H9 (cell line): ENCODE data around the gene HS3ST3B1. TPM values are rescaled to one million over a fixed set of nuclear protein-coding genes. Genes with fewer than 3 reads are reported as not detected.

Source experiments
- DNase-seq: peaks from one replicate; pipeline ENCODE4 v3.0.0-alpha.2; 2017
- H2AFZ ChIP-seq: one replicate; pipeline ENCODE4 v1.6.1; 2013; ENCODE audit warnings: mild to moderate bottlenecking, low read length, control low read depth, moderate library complexity
- H2AK5ac ChIP-seq: 2 replicates; pipeline ENCODE4 v1.6.1; 2013; ENCODE audit warnings: low read length, control low read depth, mixed read lengths; ENCODE audit not compliant: insufficient read length
- H2BK120ac ChIP-seq: one replicate; pipeline ENCODE4 v1.6.1; 2013; ENCODE audit warnings: low read depth, mild to moderate bottlenecking, low read length, control low read depth, inconsistent platforms; ENCODE audit not compliant: poor library complexity, severe bottlenecking
- H2BK12ac ChIP-seq: 2 replicates; pipeline ENCODE4 v1.6.1; 2013; ENCODE audit warnings: low read length, control low read depth, mixed read lengths, low read depth; ENCODE audit not compliant: insufficient read length
- H2BK15ac ChIP-seq: 2 replicates; pipeline ENCODE4 v1.6.1; 2013; ENCODE audit warnings: low read depth, low read length, control low read depth
- H2BK20ac ChIP-seq: one replicate; pipeline ENCODE4 v1.6.1; 2013; ENCODE audit warnings: low read depth, mild to moderate bottlenecking, low read length, control low read depth, inconsistent platforms; ENCODE audit not compliant: poor library complexity, severe bottlenecking
- H2BK5ac ChIP-seq: 2 replicates; pipeline ENCODE4 v1.6.1; 2013; ENCODE audit warnings: low read length, control low read depth, mixed read lengths; ENCODE audit not compliant: insufficient read length
- H3K14ac ChIP-seq: 2 replicates; pipeline ENCODE4 v1.6.1; 2013; ENCODE audit warnings: low read length, control low read depth; ENCODE audit not compliant: insufficient read depth
- H3K18ac ChIP-seq: 2 replicates; pipeline ENCODE4 v1.6.1; 2013; ENCODE audit warnings: low read depth, mild to moderate bottlenecking, mixed read lengths, low read length, control low read depth; ENCODE audit not compliant: insufficient read length
- H3K23ac ChIP-seq: 2 replicates; pipeline ENCODE4 v1.6.1; 2013; ENCODE audit warnings: low read length, control low read depth, mixed read lengths, low read depth; ENCODE audit not compliant: insufficient read length
- H3K23me2 ChIP-seq: 2 replicates; pipeline ENCODE4 v1.6.1; 2013; ENCODE audit warnings: low read depth, mild to moderate bottlenecking, mixed read lengths, low read length, control low read depth; ENCODE audit not compliant: insufficient read length, poor library complexity, severe bottlenecking
- H3K27ac ChIP-seq: 2 replicates; pipeline ENCODE4 v1.5.1; 2013; ENCODE audit warnings: low read length, control low read depth, mixed read lengths, low read depth; ENCODE audit not compliant: insufficient read length
- H3K27me3 ChIP-seq: 2 replicates; pipeline ENCODE4 v1.6.1; 2013; ENCODE audit warnings: low read length, control low read depth, inconsistent platforms; ENCODE audit not compliant: insufficient read depth
- H3K4ac ChIP-seq: 2 replicates; pipeline ENCODE4 v1.6.1; 2013; ENCODE audit warnings: low read depth, mild to moderate bottlenecking, control low read depth, inconsistent platforms, low read length, moderate library complexity
- H3K4me1 ChIP-seq: 2 replicates; pipeline ENCODE4 v1.6.1; 2013; ENCODE audit warnings: low read length, control low read depth, inconsistent platforms; ENCODE audit not compliant: insufficient read depth
- H3K4me2 ChIP-seq: 2 replicates; pipeline ENCODE4 v1.6.1; 2013; ENCODE audit warnings: low read length, control low read depth, mixed read lengths; ENCODE audit not compliant: insufficient read length, insufficient read depth
- H3K56ac ChIP-seq: 2 replicates; pipeline ENCODE4 v1.6.1; 2013; ENCODE audit warnings: low read depth, mild to moderate bottlenecking, mixed read lengths, low read length, control low read depth; ENCODE audit not compliant: insufficient read length
- H3K79me1 ChIP-seq: 2 replicates; pipeline ENCODE4 v1.6.1; 2013; ENCODE audit warnings: low read depth, mild to moderate bottlenecking, moderate library complexity, low read length, control low read depth, inconsistent platforms; ENCODE audit not compliant: insufficient read depth, poor library complexity, severe bottlenecking
- H3K79me2 ChIP-seq: 2 replicates; pipeline ENCODE4 v1.6.1; 2013; ENCODE audit warnings: low read length, control low read depth, inconsistent platforms; ENCODE audit not compliant: insufficient read depth
- H3K9ac ChIP-seq: 2 replicates; pipeline ENCODE4 v1.6.1; 2013; ENCODE audit warnings: low read length, control low read depth, mixed read lengths; ENCODE audit not compliant: insufficient read length; ENCODE audit errors: extremely low read depth
- H3K9me3 ChIP-seq: one replicate; pipeline ENCODE4 v1.6.1; 2013; ENCODE audit warnings: low read depth, low read length, inconsistent platforms; ENCODE audit not compliant: control insufficient read depth
- H3T11ph ChIP-seq: one replicate; pipeline ENCODE4 v1.6.1; 2013; ENCODE audit warnings: mild to moderate bottlenecking, low read length, control low read depth, inconsistent platforms
- H4K20me1 ChIP-seq: one replicate; pipeline ENCODE4 v1.6.1; 2013; ENCODE audit not compliant: control insufficient read depth, insufficient read length, insufficient read depth
- H4K5ac ChIP-seq: 2 replicates; pipeline ENCODE4 v1.6.1; 2013; ENCODE audit warnings: low read depth, mild to moderate bottlenecking, mixed read lengths, low read length, control low read depth; ENCODE audit not compliant: insufficient read length
- H4K8ac ChIP-seq: replicated peaks from 2 replicates; pipeline ENCODE4 v1.6.1; 2013; ENCODE audit warnings: low read length, control low read depth, mixed read lengths, low read depth; ENCODE audit not compliant: insufficient read length
- H4K91ac ChIP-seq: 2 replicates; pipeline ENCODE4 v1.6.1; 2013; ENCODE audit warnings: low read depth, mild to moderate bottlenecking, moderate library complexity, mixed read lengths, low read length, control low read depth; ENCODE audit not compliant: insufficient read length
- H3K27ac Mint-ChIP-seq, 3 experiments: 2 replicates in 2 of 3; 3 replicates in 1 of 3; pipeline ENCODE4 v1.8.0; 2020 to 2021; ENCODE audit warnings: mixed read lengths in 3 of 3, mild to moderate bottlenecking in 1 of 3, moderate library complexity in 1 of 3
- H3K27me3 Mint-ChIP-seq: 2 replicates; pipeline ENCODE4 v1.8.0; 2021; ENCODE audit warnings: low read depth, mild to moderate bottlenecking, moderate library complexity, mixed read lengths
- H3K36me3 Mint-ChIP-seq, 3 experiments: 2 replicates in 2 of 3; 3 replicates in 1 of 3; pipeline ENCODE4 v1.8.0; 2020 to 2021; ENCODE audit warnings: low read depth in 3 of 3, mixed read lengths in 3 of 3; ENCODE audit not compliant: insufficient read depth in 1 of 3
- H3K4me1 Mint-ChIP-seq, 2 experiments: 2 replicates each; pipeline ENCODE4 v1.8.0; 2020; ENCODE audit warnings: mixed read lengths in 2 of 2
- H3K4me3 Mint-ChIP-seq, 2 experiments: 2 replicates in 1 of 2; 3 replicates in 1 of 2; pipeline ENCODE4 v1.8.0; 2020 to 2021; ENCODE audit warnings: mild to moderate bottlenecking in 2 of 2, mixed read lengths in 2 of 2, moderate library complexity in 1 of 2
- H3K9me3 Mint-ChIP-seq, 2 experiments: 2 replicates in 1 of 2; 3 replicates in 1 of 2; pipeline ENCODE4 v1.8.0; 2020; ENCODE audit warnings: mild to moderate bottlenecking in 2 of 2, mixed read lengths in 2 of 2, moderate library complexity in 1 of 2
- WGBS: extraction: QIAGEN DNeasy Blood & Tissue Kit; methylation state at CpG from one replicate; pipeline ENCODE4 v1.1.7; 2013; ENCODE audit warnings: missing lambda C conversion rate, low lambda C conversion rate, mixed read lengths; ENCODE audit not compliant: insufficient read length; ENCODE audit errors: extremely low coverage; 5-methylcytosine and 5-hydroxymethylcytosine counted together
- total RNA-seq: library from RNA; stranded (reverse); gene quantifications from 2 replicates; pipeline ENCODE4 v1.2.1, GENCODE V29; 2021
- TF ChIP-seq, protein P1 (sequence below): fragments of 200-600 bp; sonication (generic); conservative IDR thresholded peaks from 3 replicates; pipeline ENCODE4 v1.8.0; 2021; ENCODE audit warnings: antibody characterized with exemption, mild to moderate bottlenecking

The HS3ST3B1 gene
- total RNA-seq, 1 experiment from 2014 or later: 2.8 TPM

DNA sequence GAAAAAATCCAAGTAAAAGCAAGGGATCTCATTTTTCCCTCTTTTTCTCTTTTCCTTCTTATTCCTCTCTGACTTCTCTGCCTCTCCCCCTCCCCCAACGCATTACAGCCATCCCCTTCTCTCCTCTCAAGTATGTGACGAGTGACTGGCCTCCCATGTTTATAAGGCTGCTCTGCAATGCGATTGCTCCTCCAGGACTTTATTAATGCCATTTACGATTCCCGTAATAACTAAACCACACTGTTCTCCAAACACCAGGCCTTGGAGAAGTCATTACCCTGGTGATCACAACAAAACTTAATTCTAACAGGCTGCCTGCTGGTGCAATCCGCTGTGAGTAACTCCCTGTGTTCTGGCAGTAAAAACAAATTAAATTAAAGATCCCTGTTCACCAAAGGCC lies 88.8 kb downstream of the HS3ST3B1 start:
- Histone ChIP-seq H3K56ac (no peak overlapping the region), H3K9ac (no peak overlapping the region), H3K27ac (no peak overlapping the region), H2BK15ac (no peak overlapping the region), H3K79me2 (no peaks in the 10 kb centered on the region), H4K8ac (no peak overlapping the region), H3T11ph (no peak overlapping the region), H3K14ac (no peak overlapping the region), H3K4ac (no peak overlapping the region), H2BK20ac (no peak overlapping the region), H3K23me2 (no peaks in the 10 kb centered on the region), H2BK5ac (no peak overlapping the region), H2BK120ac (no peak overlapping the region), H3K18ac (no peak overlapping the region), H3K4me2 (peak overlapping the region; percentile 28), H3K9me3 (no peaks in the 10 kb centered on the region), H4K5ac (no peak overlapping the region), H4K91ac (no peak overlapping the region), H3K4me1 (peaks cover 2% of the 10 kb centered on the region; the same call in 1 of the 2 replicates), H3K27me3 (no peaks in the 10 kb centered on the region), H2AFZ (peak overlapping the region; percentile 45), H3K23ac (no peak overlapping the region), H2BK12ac (no peak overlapping the region), H2AK5ac (no peak overlapping the region), H4K20me1 (no peaks in the 10 kb centered on the region), H3K79me1 (no peaks in the 10 kb centered on the region)
- no CpG with 5 or more reads among the region's 6 CpGs for WGBS
- H3K9me3 Mint-ChIP-seq: no peaks in the 10 kb centered on the region; a peak in 1 of 5 replicates
- TF ChIP-seq, protein P1, sequence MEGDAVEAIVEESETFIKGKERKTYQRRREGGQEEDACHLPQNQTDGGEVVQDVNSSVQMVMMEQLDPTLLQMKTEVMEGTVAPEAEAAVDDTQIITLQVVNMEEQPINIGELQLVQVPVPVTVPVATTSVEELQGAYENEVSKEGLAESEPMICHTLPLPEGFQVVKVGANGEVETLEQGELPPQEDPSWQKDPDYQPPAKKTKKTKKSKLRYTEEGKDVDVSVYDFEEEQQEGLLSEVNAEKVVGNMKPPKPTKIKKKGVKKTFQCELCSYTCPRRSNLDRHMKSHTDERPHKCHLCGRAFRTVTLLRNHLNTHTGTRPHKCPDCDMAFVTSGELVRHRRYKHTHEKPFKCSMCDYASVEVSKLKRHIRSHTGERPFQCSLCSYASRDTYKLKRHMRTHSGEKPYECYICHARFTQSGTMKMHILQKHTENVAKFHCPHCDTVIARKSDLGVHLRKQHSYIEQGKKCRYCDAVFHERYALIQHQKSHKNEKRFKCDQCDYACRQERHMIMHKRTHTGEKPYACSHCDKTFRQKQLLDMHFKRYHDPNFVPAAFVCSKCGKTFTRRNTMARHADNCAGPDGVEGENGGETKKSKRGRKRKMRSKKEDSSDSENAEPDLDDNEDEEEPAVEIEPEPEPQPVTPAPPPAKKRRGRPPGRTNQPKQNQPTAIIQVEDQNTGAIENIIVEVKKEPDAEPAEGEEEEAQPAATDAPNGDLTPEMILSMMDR: no peak
- H3K4me1 Mint-ChIP-seq: peaks cover 8 to 9% of the 10 kb centered on the region in 2 experiments
- no peaks in the 10 kb centered on the region for H3K36me3 Mint-ChIP-seq
- H3K27ac Mint-ChIP-seq: no peak overlapping the region; a peak in 2 of 7 replicates
- DNase-seq: no peak
- 0 out of 5 replicates have a peak overlapping the region, but pooled peaks of 1 of the 2 experiments have one; percentile 1 for H3K4me3 Mint-ChIP-seq
- no peaks in the 10 kb centered on the region for H3K27me3 Mint-ChIP-seq
